Left forelimb (tissue), 1 donor: Measurements from ENCODE around the gene TGIF2.
A peak's percentile ranks its signal among the peaks of the same experiment; 100 is the strongest.
"Not testable (repeated sequence)": the region's sequence is repeated elsewhere in the genome, so short reads cannot be mapped to it uniquely, and the experiment has no call there.

ENCODE experiments used
- DNase-seq: peaks from one replicate; pipeline ENCODE4 v3.0.0-alpha.2; 2018; ENCODE audit warnings: low spot score

TGIF2 gene

GRCh38 chr20:36547186-36548005, 26.0 kb upstream of the TGIF2 start:
- no peak for DNase-seq

DNA sequence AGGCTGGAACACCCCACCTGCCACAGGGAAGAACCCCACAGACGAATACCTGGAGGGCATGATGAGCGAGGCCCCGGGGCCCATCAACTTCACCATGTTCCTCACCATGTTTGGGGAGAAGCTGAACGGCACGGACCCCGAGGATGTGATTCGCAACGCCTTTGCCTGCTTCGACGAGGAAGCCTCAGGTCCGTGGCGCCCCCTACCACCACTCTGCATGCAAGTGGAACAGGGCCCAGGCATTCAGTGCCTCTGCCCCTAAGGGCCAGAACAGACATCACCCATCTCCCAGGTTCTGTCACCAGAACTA, 25.4 kb upstream of the TGIF2 start:
- DNase-seq = no peak

DNA sequence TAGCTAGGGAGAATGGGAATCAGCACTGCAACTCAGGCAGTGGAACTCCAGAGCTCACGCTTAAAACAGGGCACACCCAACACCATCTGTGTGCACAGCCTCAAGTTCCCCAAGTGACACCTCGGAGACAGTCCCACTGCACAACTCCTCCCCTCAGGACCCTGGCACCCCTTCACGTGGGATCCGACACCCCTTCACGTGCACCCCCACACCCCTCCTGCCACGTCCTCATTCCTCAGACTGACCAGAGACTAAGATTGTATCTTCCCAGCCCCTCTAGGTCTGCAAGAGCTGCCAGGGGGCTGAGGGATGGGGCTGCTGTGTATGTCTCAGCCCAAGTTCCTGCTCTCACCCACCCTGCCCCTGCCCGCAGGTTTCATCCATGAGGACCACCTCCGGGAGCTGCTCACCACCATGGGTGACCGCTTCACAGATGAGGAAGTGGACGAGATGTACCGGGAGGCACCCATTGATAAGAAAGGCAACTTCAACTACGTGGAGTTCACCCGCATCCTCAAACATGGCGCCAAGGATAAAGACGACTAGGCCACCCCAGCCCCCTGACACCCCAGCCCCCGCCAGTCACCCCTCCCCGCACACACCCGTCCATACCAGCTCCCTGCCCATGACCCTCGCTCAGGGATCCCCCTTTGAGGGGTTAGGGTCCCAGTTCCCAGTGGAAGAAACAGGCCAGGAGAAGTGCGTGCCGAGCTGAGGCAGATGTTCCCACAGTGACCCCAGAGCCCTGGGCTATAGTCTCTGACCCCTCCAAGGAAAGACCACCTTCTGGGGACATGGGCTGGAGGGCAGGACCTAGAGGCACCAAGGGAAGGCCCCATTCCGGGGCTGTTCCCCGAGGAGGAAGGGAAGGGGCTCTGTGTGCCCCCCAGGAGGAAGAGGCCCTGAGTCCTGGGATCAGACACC, 24.4 kb upstream of the TGIF2 start:
- no peak for DNase-seq

- DNase-seq = no peak
These were observed 23.8 kb upstream of the TGIF2 start for GRCh38 chr20:36549628-36549941.

GRCh38 chr20:36549942-36550789, 23.2 kb upstream of the TGIF2 start:
- no peak for DNase-seq

DNA sequence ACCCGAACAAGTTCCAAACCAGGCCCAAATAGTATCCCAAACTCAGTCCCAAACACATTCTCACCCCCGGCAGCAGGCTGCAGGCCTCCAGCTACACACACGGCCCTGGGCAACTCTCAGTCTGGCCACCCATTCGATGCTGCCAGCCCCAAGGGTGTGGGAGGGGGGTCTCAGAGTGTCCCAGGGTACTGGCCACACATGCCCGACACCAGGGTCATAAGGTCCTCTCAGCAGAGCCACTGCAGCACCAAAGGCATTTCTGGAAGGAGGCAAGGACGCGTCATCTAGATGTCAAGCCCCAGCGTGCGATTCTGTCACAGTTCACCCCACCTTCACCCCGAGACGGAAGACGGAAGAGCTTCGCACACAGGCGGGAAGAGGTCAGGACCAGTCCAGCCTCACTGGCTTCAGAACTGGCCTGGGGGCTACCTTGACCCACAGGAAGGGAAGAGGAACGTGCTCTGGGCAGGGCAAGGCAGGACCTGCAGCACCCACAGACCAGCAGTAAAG, 22.6 kb upstream of the TGIF2 start:
- DNase-seq = no peak

DNA sequence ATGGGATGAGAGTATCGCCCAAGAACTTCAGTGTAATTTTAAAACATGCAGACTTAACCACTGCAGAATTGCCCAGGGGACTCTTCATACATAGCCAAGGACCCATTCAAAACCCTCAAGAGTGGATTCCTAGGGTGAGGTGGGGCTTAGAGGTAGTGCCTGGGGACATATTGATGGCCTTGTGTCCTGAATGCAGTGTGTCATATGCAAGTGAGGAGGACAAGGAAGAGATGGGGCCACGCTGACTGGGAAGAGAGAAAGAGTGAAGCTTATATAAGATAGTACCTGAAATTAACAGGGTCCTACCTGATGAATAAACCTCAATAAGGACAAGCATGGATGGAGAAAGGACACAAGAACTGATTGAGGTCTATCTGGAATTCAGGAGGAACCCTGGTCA, 18.1 kb upstream of the TGIF2 start:
- DNase-seq = no peak

GRCh38 chr20:36562724-36563123, 10.7 kb upstream of the TGIF2 start:
- DNase-seq = no peak

DNA sequence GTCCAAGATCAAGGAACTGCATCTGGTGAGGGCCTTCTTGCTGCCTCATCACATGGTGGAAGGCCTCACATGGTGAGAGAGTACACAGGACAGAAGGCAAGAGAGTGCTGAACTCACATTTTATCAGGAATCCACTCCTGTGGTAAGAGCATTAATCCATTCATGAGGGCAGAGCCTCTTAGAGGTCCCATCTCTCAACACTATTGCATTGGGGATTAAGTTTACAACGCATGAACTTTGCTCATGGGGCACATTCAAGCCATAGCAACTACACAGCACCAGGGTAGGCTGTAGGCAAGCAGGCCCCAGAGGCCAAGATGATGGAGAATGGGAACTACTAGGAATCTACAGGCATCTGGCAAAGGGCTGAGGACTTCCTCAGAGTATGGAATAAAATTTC, 10.0 kb upstream of the TGIF2 start:
- DNase-seq = no peak

DNA sequence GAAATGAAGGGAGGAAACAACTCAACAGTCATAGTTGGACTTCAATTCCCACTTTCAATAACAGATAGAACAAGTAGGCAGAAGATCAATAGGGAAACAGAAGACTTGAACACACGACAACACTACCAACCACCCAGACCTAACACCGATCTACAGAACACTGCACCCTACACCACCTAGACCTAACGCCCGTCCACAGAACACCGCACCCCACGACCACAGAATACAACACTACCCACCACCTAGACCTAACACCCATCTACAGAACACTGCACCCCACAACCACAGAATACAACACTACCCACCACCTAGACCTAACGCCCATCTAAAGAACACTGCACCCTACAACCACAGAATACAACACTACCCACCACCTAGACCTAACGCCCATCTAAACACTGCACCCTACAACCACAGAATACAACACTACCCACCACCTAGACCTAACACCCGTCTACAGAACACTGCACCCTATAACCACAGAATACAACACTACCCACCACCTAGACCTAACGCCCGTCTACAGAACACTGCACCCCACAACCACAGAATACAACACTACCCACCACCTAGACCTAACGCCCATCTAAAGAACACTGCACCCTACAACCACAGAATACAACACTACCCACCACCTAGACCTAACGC, 9.2 kb upstream of the TGIF2 start:
- DNase-seq = not testable (repeated sequence)

- DNase-seq = not testable (repeated sequence)
These were observed 8.7 kb upstream of the TGIF2 start for GRCh38 chr20:36564726-36565121.

GRCh38 chr20:36565520-36565919, 7.9 kb upstream of the TGIF2 start:
- no peak for DNase-seq

GRCh38 chr20:36569847-36570429, 3.5 kb upstream of the TGIF2 start:
- no peak for DNase-seq

DNA sequence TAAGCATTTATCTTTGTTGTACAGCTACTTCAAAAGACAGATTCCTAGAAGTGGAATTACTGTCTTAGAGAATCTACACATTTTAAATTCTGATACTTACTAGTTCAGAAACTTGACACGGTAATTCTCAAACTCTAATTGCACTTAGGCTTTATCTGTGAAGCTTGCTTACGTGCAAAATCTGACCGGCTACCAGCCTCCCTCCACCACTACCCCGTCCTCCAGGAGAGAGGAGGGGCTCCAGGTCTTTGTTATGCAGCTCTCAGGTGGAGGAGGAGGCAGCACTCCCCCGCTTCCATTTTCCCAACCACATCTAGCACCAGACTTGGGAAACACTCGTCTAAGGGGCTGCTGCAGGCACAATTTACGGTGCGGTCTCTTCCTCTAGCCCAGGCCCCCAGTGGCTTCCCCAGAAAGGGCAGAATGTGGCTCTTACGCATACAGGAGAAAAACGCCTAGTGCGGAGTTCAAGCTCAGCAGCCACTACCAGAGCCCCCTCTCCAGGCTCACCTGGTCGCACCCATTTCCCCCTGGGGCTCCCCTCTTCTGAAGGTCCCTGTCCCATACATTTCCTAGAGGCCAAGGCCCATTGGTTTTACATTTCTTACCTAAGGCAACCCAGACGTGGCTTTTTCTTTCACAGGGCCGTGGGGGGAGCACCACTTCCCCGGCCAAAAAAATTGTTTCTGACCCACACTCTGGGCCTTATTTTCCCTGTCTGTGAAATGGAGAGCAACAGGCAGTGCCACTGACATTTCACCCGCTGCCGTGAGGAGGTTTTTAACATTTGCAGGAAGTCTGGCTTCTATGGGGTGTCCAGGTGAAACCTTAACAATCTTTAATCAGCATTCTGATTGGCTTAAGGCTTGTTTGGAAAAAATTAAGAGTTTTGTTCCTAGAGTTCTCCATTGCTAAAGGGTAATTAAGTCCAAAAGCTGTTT, 1.6 kb upstream of the TGIF2 start:
- no peak for DNase-seq

DNA sequence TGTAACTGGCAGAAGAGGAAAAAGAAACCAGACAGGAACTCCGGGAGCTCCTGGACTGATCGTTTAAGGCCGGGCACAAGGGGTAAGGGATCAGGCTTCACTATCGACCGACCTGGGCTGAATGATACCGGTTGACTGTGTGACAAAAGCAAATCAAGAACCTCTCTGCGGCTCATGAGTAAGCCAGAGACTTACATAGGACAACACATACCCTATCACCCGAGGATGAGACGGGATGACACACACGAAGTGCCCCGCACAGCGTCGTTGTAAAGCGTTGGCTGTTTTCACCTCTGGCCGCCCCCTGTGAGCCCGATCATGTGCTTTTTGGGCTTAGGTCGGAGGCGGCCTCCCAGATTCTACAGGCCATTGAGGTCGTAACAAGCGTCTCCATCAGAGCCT, 695 bp upstream of the TGIF2 start:
- no peak for DNase-seq

DNA sequence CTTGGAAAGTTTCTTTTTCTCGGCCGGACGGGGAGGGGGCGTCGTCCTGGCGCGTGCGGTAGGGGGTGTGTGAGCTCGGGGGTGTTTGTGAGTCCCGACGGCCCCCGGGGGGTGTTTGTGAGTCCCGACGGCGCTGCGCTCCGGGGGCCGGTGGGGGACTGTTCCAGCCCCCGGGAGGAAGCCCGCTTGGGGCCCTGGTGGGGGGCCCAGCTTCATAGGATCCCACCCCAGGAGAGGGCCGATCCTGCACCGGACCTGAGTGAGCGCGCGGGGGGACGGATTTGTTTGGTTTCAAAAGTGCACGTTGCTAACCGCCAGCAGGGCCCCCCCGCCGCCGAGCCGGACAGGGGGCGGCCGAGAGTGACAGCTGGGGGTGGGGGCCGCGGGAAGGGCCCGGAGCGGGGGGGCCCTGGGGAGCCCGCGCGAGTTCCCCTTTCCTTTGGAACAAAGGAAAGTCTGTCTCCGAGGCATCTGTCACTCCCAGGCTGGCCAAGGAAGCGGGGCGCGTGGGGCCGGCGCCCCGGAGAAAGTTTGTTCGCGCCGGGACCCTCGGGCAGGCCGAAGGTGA, 485 bp downstream of the TGIF2 start:
- peak; percentile 73 for DNase-seq

GRCh38 chr20:36574366-36575135, 1.2 kb downstream of the TGIF2 start:
- peak; percentile 74 for DNase-seq

DNA sequence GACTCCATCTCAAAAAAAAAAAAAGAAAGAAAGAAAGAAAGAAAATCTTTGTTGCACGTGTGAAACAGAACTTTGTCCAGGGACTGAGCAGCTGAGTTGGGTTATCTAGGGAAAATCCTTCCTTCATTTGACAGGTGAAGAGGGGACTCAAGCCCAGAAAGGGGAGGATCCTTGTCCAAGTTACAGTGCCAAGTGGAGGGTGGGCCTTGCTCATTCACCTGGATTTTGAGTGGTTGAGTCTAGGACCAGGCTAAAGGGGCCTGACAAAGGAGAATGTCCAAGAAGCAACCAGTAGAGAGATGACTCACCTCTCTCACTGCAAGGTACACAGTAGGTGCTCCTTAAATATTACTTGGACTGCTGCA, 2.7 kb downstream of the TGIF2 start:
- no peak for DNase-seq

- no peak for DNase-seq
These were observed 5.1 kb downstream of the TGIF2 start for GRCh38 chr20:36578356-36579041.
